H1 (cell line): ENCODE results near the gene EPHA5. TPM values are rescaled to one million over a fixed set of nuclear protein-coding genes. Genes with fewer than 3 reads are reported as not detected.

Source experiments
- NRF1 ChIP-seq: IDR thresholded peaks from 2 replicates; pipeline ENCODE4 v1.6.1; 2011; ENCODE audit warnings: mild to moderate bottlenecking, low read depth, low read length, improper control_type of control experiment
- RAD21 ChIP-seq, 2 experiments: IDR thresholded peaks in 1 of 2; conservative IDR thresholded peaks in 1 of 2; 2 replicates each; pipeline ENCODE4 v1.6.1; 2011; ENCODE audit warnings: low read depth in 2 of 2, low read length in 2 of 2, improper control_type of control experiment in 1 of 2, inconsistent platforms in 1 of 2, mild to moderate bottlenecking in 1 of 2, moderate library complexity in 1 of 2
- polyA plus RNA-seq, 7 experiments: library from polyadenylated mRNA; depleted of rRNA in 3 of 7; stranded (reverse) in 5 of 7; unstranded in 2 of 7; fragments of >200 nt in 5 of 7; fragments of 200-250 nt in 2 of 7; gene quantifications; 1 replicate in 5 of 7; 2 replicates in 1 of 7; 4 replicates in 1 of 7; pipeline versions ENCODE4 v1.2.1 to v1.2.3, GENCODE V29; 2011 to 2013; ENCODE audit warnings: missing spikeins in 2 of 7, mixed read lengths in 2 of 7
- total RNA-seq: library from RNA; stranded (reverse); fragmentation: NEBNext Ultra II Directional; extraction: Animal tissue kit (Norgen Biotek cat#: 25700); gene quantifications from 2 replicates; pipeline ENCODE4 v1.2.1, GENCODE V29; 2021
- TF ChIP-seq, protein P1 (sequence below), 3 experiments: IDR thresholded peaks; 1 replicate in 2 of 3; 2 replicates in 1 of 3; pipeline versions ENCODE4 v1.5.1 to v1.6.1; 2011; ENCODE audit warnings: low read length in 3 of 3, mild to moderate bottlenecking in 3 of 3, inconsistent platforms in 2 of 3, low read depth in 1 of 3, moderate library complexity in 1 of 3; ENCODE audit not compliant: insufficient read depth in 1 of 3; ENCODE audit errors: control extremely low read depth in 1 of 3

Gene EPHA5
- total and polyA plus RNA-seq, 2 of the 8 experiments (the other 6 are each of a cell fraction or from before 2014, with no cell fraction given) = 0.03 to 0.11 TPM

GRCh38 chr4:65370709-65371108, 299.6 kb downstream of the EPHA5 start (continued):
- TF ChIP-seq, protein P1, sequence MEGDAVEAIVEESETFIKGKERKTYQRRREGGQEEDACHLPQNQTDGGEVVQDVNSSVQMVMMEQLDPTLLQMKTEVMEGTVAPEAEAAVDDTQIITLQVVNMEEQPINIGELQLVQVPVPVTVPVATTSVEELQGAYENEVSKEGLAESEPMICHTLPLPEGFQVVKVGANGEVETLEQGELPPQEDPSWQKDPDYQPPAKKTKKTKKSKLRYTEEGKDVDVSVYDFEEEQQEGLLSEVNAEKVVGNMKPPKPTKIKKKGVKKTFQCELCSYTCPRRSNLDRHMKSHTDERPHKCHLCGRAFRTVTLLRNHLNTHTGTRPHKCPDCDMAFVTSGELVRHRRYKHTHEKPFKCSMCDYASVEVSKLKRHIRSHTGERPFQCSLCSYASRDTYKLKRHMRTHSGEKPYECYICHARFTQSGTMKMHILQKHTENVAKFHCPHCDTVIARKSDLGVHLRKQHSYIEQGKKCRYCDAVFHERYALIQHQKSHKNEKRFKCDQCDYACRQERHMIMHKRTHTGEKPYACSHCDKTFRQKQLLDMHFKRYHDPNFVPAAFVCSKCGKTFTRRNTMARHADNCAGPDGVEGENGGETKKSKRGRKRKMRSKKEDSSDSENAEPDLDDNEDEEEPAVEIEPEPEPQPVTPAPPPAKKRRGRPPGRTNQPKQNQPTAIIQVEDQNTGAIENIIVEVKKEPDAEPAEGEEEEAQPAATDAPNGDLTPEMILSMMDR (IDR thresholded peaks at IDR 0.05; ENCODE audit: control extremely low read depth in 1 of 3, insufficient read depth in 1 of 3, low read depth in 1 of 3, low read length in 3 of 3) = no peak
- no peak for TF ChIP-seq RAD21 (IDR thresholded peaks at IDR 0.05 in 1 of 2, conservative IDR thresholded peaks at IDR 0.05 in 1 of 2; ENCODE audit: low read depth in 2 of 2, low read length in 2 of 2)
- no peak for TF ChIP-seq NRF1
